Liver (tissue), 9 donors: ENCODE measurements around the gene APOL6. TPM values are rescaled to one million over a fixed set of nuclear protein-coding genes. Genes with fewer than 3 reads are reported as not detected.

Source experiments
- DNase-seq: peaks from one replicate; pipeline ENCODE4 v3.0.0-alpha.2; 2017; ENCODE audit warnings: low spot score
- H3K27ac ChIP-seq, 2 donors: one replicate each; pipeline ENCODE4 v1.7.0; 2013; ENCODE audit warnings: inconsistent platforms in 2 of 2, low read length in 2 of 2, control low read depth in 1 of 2, low read depth in 1 of 2, mild to moderate bottlenecking in 1 of 2
- H3K27me3 ChIP-seq, 4 donors: one replicate each; pipeline versions ENCODE4 v1.6.1 to v1.7.0; 2013; ENCODE audit warnings: low read length in 3 of 4, inconsistent platforms in 1 of 4, mild to moderate bottlenecking in 1 of 4, moderate library complexity in 1 of 4; ENCODE audit not compliant: control insufficient read depth in 4 of 4, insufficient read depth in 4 of 4
- H3K36me3 ChIP-seq, 4 donors: one replicate each; pipeline versions ENCODE4 v1.6.1 to v1.7.0; 2013; ENCODE audit warnings: low read length in 3 of 4, mild to moderate bottlenecking in 3 of 4, low read depth in 1 of 4, moderate library complexity in 1 of 4; ENCODE audit not compliant: control insufficient read depth in 4 of 4, insufficient read depth in 3 of 4
- H3K4me1 ChIP-seq, 4 donors: one replicate each; pipeline versions ENCODE4 v1.6.1 to v1.7.0; 2013; ENCODE audit warnings: low read length in 3 of 4, mild to moderate bottlenecking in 3 of 4, moderate library complexity in 1 of 4; ENCODE audit not compliant: control insufficient read depth in 4 of 4, insufficient read depth in 4 of 4
- H3K4me3 ChIP-seq, 3 donors: one replicate each; pipeline versions ENCODE4 v1.6.1 to v1.7.0; 2013; ENCODE audit warnings: low read length in 3 of 3, control low read depth in 1 of 3, low read depth in 1 of 3, mild to moderate bottlenecking in 1 of 3
- H3K9ac ChIP-seq, 2 donors: one replicate each; pipeline ENCODE4 v1.7.0; 2013; ENCODE audit warnings: low read length in 2 of 2, mild to moderate bottlenecking in 2 of 2, moderate library complexity in 2 of 2, control low read depth in 1 of 2, low read depth in 1 of 2
- H3K9me3 ChIP-seq, 4 donors: one replicate each; pipeline versions ENCODE4 v1.6.1 to v1.7.0; 2013; ENCODE audit warnings: low read length in 3 of 4; ENCODE audit not compliant: control insufficient read depth in 4 of 4
- EGR1 ChIP-seq, 2 donors: IDR thresholded peaks; 2 replicates each; pipeline ENCODE4 v1.6.1; 2016 to 2018; ENCODE audit warnings: antibody characterized with exemption in 2 of 2, low read depth in 2 of 2
- FOXA1 ChIP-seq: IDR thresholded peaks from 2 replicates; pipeline ENCODE4 v1.6.1; 2016; ENCODE audit warnings: antibody characterized with exemption
- FOXA2 ChIP-seq: IDR thresholded peaks from 2 replicates; pipeline ENCODE4 v1.6.1; 2016; ENCODE audit warnings: antibody characterized with exemption
- GABPA ChIP-seq, 2 donors: IDR thresholded peaks in 1 of 2; conservative IDR thresholded peaks in 1 of 2; 2 replicates each; pipeline ENCODE4 v1.6.1; 2016; ENCODE audit warnings: antibody characterized with exemption in 2 of 2, mild to moderate bottlenecking in 1 of 2, moderate library complexity in 1 of 2
- HNF4A ChIP-seq, 2 donors: conservative IDR thresholded peaks; 2 replicates each; pipeline ENCODE4 v1.6.1; 2016; ENCODE audit warnings: antibody characterized with exemption in 2 of 2, mild to moderate bottlenecking in 2 of 2
- HNF4G ChIP-seq: IDR thresholded peaks from 2 replicates; pipeline ENCODE4 v1.6.1; 2016; ENCODE audit warnings: antibody characterized with exemption
- JUND ChIP-seq, 2 donors: IDR thresholded peaks; 2 replicates each; pipeline ENCODE4 v1.6.1; 2016; ENCODE audit warnings: antibody characterized with exemption in 2 of 2
- NR2F2 ChIP-seq: IDR thresholded peaks from 2 replicates; pipeline ENCODE4 v1.6.1; 2016; ENCODE audit warnings: antibody characterized with exemption
- RAD21 ChIP-seq, 2 donors: IDR thresholded peaks; 2 replicates each; pipeline ENCODE4 v1.6.1; 2016; ENCODE audit warnings: antibody characterized with exemption in 2 of 2, mild to moderate bottlenecking in 2 of 2
- REST ChIP-seq: IDR thresholded peaks from 2 replicates; pipeline ENCODE4 v1.6.1; 2016; ENCODE audit warnings: antibody characterized with exemption, mild to moderate bottlenecking
- RXRA ChIP-seq, 2 donors: IDR thresholded peaks; 2 replicates each; pipeline ENCODE4 v1.6.1; 2017 to 2018; ENCODE audit warnings: antibody characterized with exemption in 2 of 2, mild to moderate bottlenecking in 1 of 2
- SP1 ChIP-seq: IDR thresholded peaks from 2 replicates; pipeline ENCODE4 v1.6.1; 2018; ENCODE audit warnings: antibody characterized with exemption, mild to moderate bottlenecking
- TAF1 ChIP-seq: conservative IDR thresholded peaks from 2 replicates; pipeline ENCODE4 v1.6.1; 2016; ENCODE audit warnings: antibody characterized with exemption, mild to moderate bottlenecking
- YY1 ChIP-seq: IDR thresholded peaks from 2 replicates; pipeline ENCODE4 v1.6.1; 2016; ENCODE audit warnings: antibody characterized with exemption, mild to moderate bottlenecking
- WGBS: extraction: QIAGEN DNeasy Blood & Tissue Kit; methylation state at CpG from one replicate; pipeline ENCODE4 v1.1.7; 2013; 5-methylcytosine and 5-hydroxymethylcytosine counted together
- polyA plus RNA-seq, 2 donors: library from polyadenylated mRNA; stranded (reverse) in 1 of 2; unstranded in 1 of 2; fragments of 200-250 nt in 1 of 2; fragments of >200 nt in 1 of 2; fragmentation: Nextera tagmentation in 1 of 2; extraction: Ambion mirVana in 1 of 2; gene quantifications; one replicate each; pipeline versions ENCODE4 v1.2.1 to v1.2.3, GENCODE V29; 2013 to 2015
- total RNA-seq, 2 donors: library from RNA; depleted of rRNA; stranded (reverse); fragments of >200 nt; gene quantifications; one replicate each; pipeline ENCODE4 v1.2.3, GENCODE V29; 2014
- TF ChIP-seq, protein P1 (sequence below): fragments of 150-350 bp; IDR thresholded peaks from 2 replicates; pipeline ENCODE4 v1.5.1; 2017; ENCODE audit warnings: improper control_type of control experiment, low read depth, low read length; ENCODE audit not compliant: missing input control
- TF ChIP-seq, protein P2 (sequence below): IDR thresholded peaks from 2 replicates; pipeline ENCODE4 v1.6.1; 2016; ENCODE audit warnings: antibody characterized with exemption
- TF ChIP-seq, protein P3 (sequence below): IDR thresholded peaks from 2 replicates; pipeline ENCODE4 v1.6.1; 2016; ENCODE audit warnings: antibody characterized with exemption
- TF ChIP-seq, protein P4 (sequence below): IDR thresholded peaks from 2 replicates; pipeline ENCODE4 v1.6.1; 2016; ENCODE audit warnings: antibody characterized with exemption
- donor health status: healthy.
- donor health status: healthy.
- donor health status: healthy.
- donor health status: healthy.
- donor health status: healthy.

Gene APOL6
- total and polyA plus RNA-seq, 4 donors: 10.3 to 80.1 (median 17.3) TPM

DNA sequence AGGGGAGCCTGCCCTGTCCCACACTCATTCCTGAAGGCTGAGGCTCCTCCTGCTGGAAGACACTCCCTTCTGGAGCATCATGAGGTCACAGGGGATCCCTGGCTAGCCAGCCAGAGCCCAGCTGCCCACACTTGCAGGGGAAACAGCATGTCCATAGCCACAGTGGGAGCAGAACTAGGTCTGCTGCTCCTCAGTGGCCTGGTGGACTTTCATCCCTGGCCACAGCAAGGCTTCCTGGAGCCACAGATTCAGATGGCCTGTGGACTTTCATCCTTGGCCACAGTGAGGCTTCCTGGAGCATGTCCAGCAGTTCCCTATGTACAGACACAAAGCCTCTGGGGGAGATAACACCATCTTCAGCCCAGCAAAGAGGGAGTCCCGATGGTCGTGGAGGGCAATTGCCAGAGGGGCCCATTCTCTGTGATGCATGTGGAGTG, 5.9 kb upstream of the APOL6 start:
- no peak for DNase-seq
- Histone ChIP-seq H3K9ac (no peak overlapping the region), H3K4me1 (peaks cover 6 to 47% (median 39%) of the 10 kb centered on the region in 4 donors), H3K27me3 (no peaks in the 10 kb centered on the region), H3K9me3 (no peaks in the 10 kb centered on the region), H3K27ac (peak overlapping the region; percentile 42 to 57), H3K36me3 (no peaks in the 10 kb centered on the region), H3K4me3 (no peak overlapping the region)
- peak; percentile 87 for TF ChIP-seq FOXA1
- peak; percentile 99 to 100 for TF ChIP-seq HNF4A (conservative IDR thresholded peaks at IDR 0.05)
- TF ChIP-seq, protein P1, sequence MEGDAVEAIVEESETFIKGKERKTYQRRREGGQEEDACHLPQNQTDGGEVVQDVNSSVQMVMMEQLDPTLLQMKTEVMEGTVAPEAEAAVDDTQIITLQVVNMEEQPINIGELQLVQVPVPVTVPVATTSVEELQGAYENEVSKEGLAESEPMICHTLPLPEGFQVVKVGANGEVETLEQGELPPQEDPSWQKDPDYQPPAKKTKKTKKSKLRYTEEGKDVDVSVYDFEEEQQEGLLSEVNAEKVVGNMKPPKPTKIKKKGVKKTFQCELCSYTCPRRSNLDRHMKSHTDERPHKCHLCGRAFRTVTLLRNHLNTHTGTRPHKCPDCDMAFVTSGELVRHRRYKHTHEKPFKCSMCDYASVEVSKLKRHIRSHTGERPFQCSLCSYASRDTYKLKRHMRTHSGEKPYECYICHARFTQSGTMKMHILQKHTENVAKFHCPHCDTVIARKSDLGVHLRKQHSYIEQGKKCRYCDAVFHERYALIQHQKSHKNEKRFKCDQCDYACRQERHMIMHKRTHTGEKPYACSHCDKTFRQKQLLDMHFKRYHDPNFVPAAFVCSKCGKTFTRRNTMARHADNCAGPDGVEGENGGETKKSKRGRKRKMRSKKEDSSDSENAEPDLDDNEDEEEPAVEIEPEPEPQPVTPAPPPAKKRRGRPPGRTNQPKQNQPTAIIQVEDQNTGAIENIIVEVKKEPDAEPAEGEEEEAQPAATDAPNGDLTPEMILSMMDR: no peak
- TF ChIP-seq JUND (IDR thresholded peaks at IDR 0.05): peak; percentile 79 to 83
- TF ChIP-seq NR2F2: peak; percentile 42
- TF ChIP-seq, protein P2, sequence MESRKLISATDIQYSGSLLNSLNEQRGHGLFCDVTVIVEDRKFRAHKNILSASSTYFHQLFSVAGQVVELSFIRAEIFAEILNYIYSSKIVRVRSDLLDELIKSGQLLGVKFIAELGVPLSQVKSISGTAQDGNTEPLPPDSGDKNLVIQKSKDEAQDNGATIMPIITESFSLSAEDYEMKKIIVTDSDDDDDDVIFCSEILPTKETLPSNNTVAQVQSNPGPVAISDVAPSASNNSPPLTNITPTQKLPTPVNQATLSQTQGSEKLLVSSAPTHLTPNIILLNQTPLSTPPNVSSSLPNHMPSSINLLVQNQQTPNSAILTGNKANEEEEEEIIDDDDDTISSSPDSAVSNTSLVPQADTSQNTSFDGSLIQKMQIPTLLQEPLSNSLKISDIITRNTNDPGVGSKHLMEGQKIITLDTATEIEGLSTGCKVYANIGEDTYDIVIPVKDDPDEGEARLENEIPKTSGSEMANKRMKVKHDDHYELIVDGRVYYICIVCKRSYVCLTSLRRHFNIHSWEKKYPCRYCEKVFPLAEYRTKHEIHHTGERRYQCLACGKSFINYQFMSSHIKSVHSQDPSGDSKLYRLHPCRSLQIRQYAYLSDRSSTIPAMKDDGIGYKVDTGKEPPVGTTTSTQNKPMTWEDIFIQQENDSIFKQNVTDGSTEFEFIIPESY: peak; percentile 26
- peak; percentile 76 for TF ChIP-seq YY1
- peak; percentile 99 for TF ChIP-seq SP1
- peak in 1 of 2 donors; percentile 38 for TF ChIP-seq GABPA (IDR thresholded peaks at IDR 0.05 in 1 of 2, conservative IDR thresholded peaks at IDR 0.05 in 1 of 2)
- TF ChIP-seq HNF4G: peak; percentile 99
- TF ChIP-seq, protein P3, sequence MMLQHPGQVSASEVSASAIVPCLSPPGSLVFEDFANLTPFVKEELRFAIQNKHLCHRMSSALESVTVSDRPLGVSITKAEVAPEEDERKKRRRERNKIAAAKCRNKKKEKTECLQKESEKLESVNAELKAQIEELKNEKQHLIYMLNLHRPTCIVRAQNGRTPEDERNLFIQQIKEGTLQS: no peak
- peak in 1 of 2 donors; percentile 67 for TF ChIP-seq EGR1 (IDR thresholded peaks at IDR 0.05; ENCODE audit: low read depth in 2 of 2)
- TF ChIP-seq FOXA2: peak; percentile 76
- TF ChIP-seq REST: peak; percentile 74
- TF ChIP-seq, protein P4, sequence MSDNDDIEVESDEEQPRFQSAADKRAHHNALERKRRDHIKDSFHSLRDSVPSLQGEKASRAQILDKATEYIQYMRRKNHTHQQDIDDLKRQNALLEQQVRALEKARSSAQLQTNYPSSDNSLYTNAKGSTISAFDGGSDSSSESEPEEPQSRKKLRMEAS: peak; percentile 96
- TF ChIP-seq TAF1: no peak
- peak; percentile 90 for TF ChIP-seq RXRA (IDR thresholded peaks at IDR 0.05)
- peak; percentile 48 to 67 for TF ChIP-seq RAD21 (IDR thresholded peaks at IDR 0.05)
- WGBS: 24% methylated on average over 2 of the region's 2 CpGs
